Nephron (organoid): Measurements from ENCODE around the gene ASAP2.

Source experiments
- H3K27ac Mint-ChIP-seq, 3 experiments: 2 replicates each; pipeline ENCODE4 v1.8.0; 2020; ENCODE audit warnings: mixed read lengths in 3 of 3, mild to moderate bottlenecking in 2 of 3, moderate library complexity in 1 of 3
- H3K27me3 Mint-ChIP-seq: 2 replicates; pipeline ENCODE4 v1.8.0; 2021; ENCODE audit warnings: low read depth, mild to moderate bottlenecking, moderate library complexity, mixed read lengths
- H3K36me3 Mint-ChIP-seq: 2 replicates; pipeline ENCODE4 v1.8.0; 2020; ENCODE audit warnings: low read depth, mixed read lengths
- H3K4me1 Mint-ChIP-seq: 2 replicates; pipeline ENCODE4 v1.8.0; 2020; ENCODE audit warnings: mixed read lengths
- H3K4me3 Mint-ChIP-seq, 3 experiments: 2 replicates each; pipeline ENCODE4 v1.8.0; 2020; ENCODE audit warnings: mild to moderate bottlenecking in 3 of 3, mixed read lengths in 3 of 3, moderate library complexity in 2 of 3
- H3K9me3 Mint-ChIP-seq: 2 replicates; pipeline ENCODE4 v1.8.0; 2020; ENCODE audit warnings: mixed read lengths
- CTCF ChIP-seq, 3 experiments: fragments of 200-600 bp; sonication (generic); IDR thresholded peaks; one replicate each; pipeline ENCODE4 v1.5.0; 2021; ENCODE audit warnings: antibody characterized with exemption in 3 of 3; ENCODE audit not compliant: unreplicated experiment in 3 of 3

The ASAP2 gene

GRCh38 chr2:9291331-9291730 lies 84.7 kb downstream of the ASAP2 start:
- Mint-ChIP-seq H3K27me3 (no peaks in the 10 kb centered on the region), H3K27ac (no peak overlapping the region), H3K4me3 (no peak overlapping the region), H3K4me1 (peaks cover 27% of the 10 kb centered on the region), H3K36me3 (peaks cover 23% of the 10 kb centered on the region), H3K9me3 (no peaks in the 10 kb centered on the region)
- TF ChIP-seq CTCF (IDR thresholded peaks at IDR 0.05; ENCODE audit: unreplicated experiment in 3 of 3) = no peak

GRCh38 chr2:9291866-9292265 lies 85.3 kb downstream of the ASAP2 start:
- Mint-ChIP-seq H3K4me3 (no peak overlapping the region), H3K36me3 (peaks cover 19% of the 10 kb centered on the region), H3K9me3 (no peaks in the 10 kb centered on the region), H3K4me1 (peaks cover 27% of the 10 kb centered on the region), H3K27ac (no peak overlapping the region), H3K27me3 (no peaks in the 10 kb centered on the region)
- TF ChIP-seq CTCF (IDR thresholded peaks at IDR 0.05; ENCODE audit: unreplicated experiment in 3 of 3) = no peak

- H3K9me3 Mint-ChIP-seq = no peaks in the 10 kb centered on the region
- no peak overlapping the region for H3K27ac Mint-ChIP-seq
- H3K4me1 Mint-ChIP-seq = peaks cover 27% of the 10 kb centered on the region
- no peaks in the 10 kb centered on the region for H3K27me3 Mint-ChIP-seq
- no peak for TF ChIP-seq CTCF (IDR thresholded peaks at IDR 0.05; ENCODE audit: unreplicated experiment in 3 of 3)
- H3K36me3 Mint-ChIP-seq = peaks cover 13% of the 10 kb centered on the region
- no peak overlapping the region for H3K4me3 Mint-ChIP-seq
These were observed 85.8 kb downstream of the ASAP2 start for GRCh38 chr2:9292426-9292825.

- Mint-ChIP-seq H3K9me3 (no peaks in the 10 kb centered on the region), H3K4me1 (peaks cover 24% of the 10 kb centered on the region), H3K4me3 (no peak overlapping the region), H3K27me3 (no peaks in the 10 kb centered on the region), H3K36me3 (peaks cover 13% of the 10 kb centered on the region), H3K27ac (no peak overlapping the region)
- TF ChIP-seq CTCF (IDR thresholded peaks at IDR 0.05; ENCODE audit: unreplicated experiment in 3 of 3) = no peak
These were observed 88.2 kb downstream of the ASAP2 start for GRCh38 chr2:9294764-9295163.

- peaks cover 25% of the 10 kb centered on the region for H3K4me1 Mint-ChIP-seq
- peaks cover 17% of the 10 kb centered on the region for H3K36me3 Mint-ChIP-seq
- no peaks in the 10 kb centered on the region for H3K9me3 Mint-ChIP-seq
- no peak overlapping the region for H3K4me3 Mint-ChIP-seq
- no peak for TF ChIP-seq CTCF (IDR thresholded peaks at IDR 0.05; ENCODE audit: unreplicated experiment in 3 of 3)
- no peaks in the 10 kb centered on the region for H3K27me3 Mint-ChIP-seq
- no peak overlapping the region for H3K27ac Mint-ChIP-seq
These were observed 89.9 kb downstream of the ASAP2 start for GRCh38 chr2:9296559-9296958.

- H3K36me3 Mint-ChIP-seq = peaks cover 17% of the 10 kb centered on the region
- H3K27ac Mint-ChIP-seq = no peak overlapping the region
- peaks cover 24% of the 10 kb centered on the region for H3K4me1 Mint-ChIP-seq
- TF ChIP-seq CTCF (IDR thresholded peaks at IDR 0.05; ENCODE audit: unreplicated experiment in 3 of 3) = no peak
- no peak overlapping the region for H3K4me3 Mint-ChIP-seq
- no peaks in the 10 kb centered on the region for H3K27me3 Mint-ChIP-seq
- H3K9me3 Mint-ChIP-seq = no peaks in the 10 kb centered on the region
These were observed 90.5 kb downstream of the ASAP2 start for GRCh38 chr2:9297156-9297555.
